ENCODE data around the gene GALNT12.

GALNT12 gene

DNA sequence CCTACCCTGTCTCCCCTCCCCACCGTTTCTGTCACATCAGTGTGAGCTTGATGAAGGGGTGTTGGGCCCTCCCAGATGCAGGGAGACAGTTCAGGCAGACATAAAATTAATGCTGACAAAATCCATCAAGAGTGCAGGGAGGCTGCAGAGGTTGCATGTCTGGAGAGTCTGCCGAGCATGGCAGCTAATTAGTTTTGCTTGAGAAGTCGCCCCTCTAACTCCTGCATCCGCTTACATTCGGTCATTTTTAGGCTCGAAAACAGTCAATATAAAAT is 44.9 kb downstream of the GALNT12 start:
- over 99% methylated on average over 6 of the region's 6 CpGs for WGBS
- H3K4me3 ChIP-seq (ENCODE audit: low read length): no peak overlapping the region

DNA sequence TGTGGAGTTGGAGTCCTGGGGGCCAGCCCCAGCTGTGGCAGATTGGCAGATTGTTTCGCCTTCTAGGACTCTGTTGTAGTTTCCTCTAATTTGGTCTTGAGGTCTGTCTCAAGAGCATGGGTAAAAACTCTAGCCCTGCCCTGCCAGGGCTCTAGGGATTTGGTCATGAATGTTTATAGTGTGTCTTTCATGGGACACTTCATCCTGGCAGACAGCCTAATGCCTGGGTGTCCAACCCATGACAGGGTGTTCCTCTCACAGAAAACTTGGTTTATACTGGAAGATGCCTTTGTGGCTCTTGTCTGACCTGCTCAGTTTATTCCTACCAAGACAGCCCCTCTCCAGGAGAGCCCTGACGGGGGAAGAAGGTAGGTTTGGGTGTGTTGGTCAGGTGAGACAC is 45.5 kb downstream of the GALNT12 start:
- H3K9me3 ChIP-seq (ENCODE audit: insufficient read depth, low read depth, low read length): no peaks in the 10 kb centered on the region
- no peaks in the 10 kb centered on the region for H3K36me3 ChIP-seq (ENCODE audit: insufficient read depth, low read length)
- no peak overlapping the region for H3K9ac ChIP-seq (ENCODE audit: low read depth, low read length)
- H3K4me3 ChIP-seq (ENCODE audit: low read length): no peak overlapping the region
- no peaks in the 10 kb centered on the region for H3K27me3 ChIP-seq (ENCODE audit: insufficient read depth, low read length)
- no peak overlapping the region for H3K27ac ChIP-seq (ENCODE audit: low read depth, low read length)
- peaks cover 5% of the 10 kb centered on the region; the same call in 1 of the 2 replicates for H3K4me1 ChIP-seq (ENCODE audit: insufficient read depth, low read length)
- 83% methylated on average over 2 of the region's 2 CpGs for WGBS

More for the DNA sequence above, 44.9 kb downstream of the GALNT12 start:
- H3K4me1 ChIP-seq (ENCODE audit: insufficient read depth, low read length): peaks cover 5% of the 10 kb centered on the region; the same call in 1 of the 2 replicates
- H3K27me3 ChIP-seq (ENCODE audit: insufficient read depth, low read length): no peaks in the 10 kb centered on the region
- H3K36me3 ChIP-seq (ENCODE audit: insufficient read depth, low read length): no peaks in the 10 kb centered on the region
- no peak overlapping the region for H3K27ac ChIP-seq (ENCODE audit: low read depth, low read length)
- H3K9me3 ChIP-seq (ENCODE audit: insufficient read depth, low read depth, low read length): no peaks in the 10 kb centered on the region
- H3K9ac ChIP-seq (ENCODE audit: low read depth, low read length): no peak overlapping the region

DNA sequence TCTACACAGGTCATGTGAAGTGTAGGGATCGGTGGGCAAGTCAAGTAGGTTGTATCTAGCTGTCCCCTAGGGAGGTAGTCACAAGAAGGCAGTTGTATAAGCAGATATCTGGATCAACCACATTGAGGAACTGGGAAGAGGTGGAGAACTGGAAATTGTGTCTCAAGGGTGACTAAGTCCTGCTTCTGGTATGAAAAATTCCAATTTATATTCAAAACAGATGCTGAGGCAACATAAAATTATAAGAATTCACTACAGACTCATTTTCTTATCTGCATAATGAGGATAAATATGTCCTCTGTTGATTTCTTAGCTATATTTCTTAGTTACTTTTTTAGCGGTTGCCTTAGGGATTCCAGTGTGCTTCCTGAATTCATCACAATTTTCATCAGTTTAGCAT is 46.8 kb downstream of the GALNT12 start:
- H3K27me3 ChIP-seq (ENCODE audit: insufficient read depth, low read length): no peaks in the 10 kb centered on the region
- H3K36me3 ChIP-seq (ENCODE audit: insufficient read depth, low read length): no peaks in the 10 kb centered on the region
- WGBS: 95% methylated on average over 2 of the region's 2 CpGs
- H3K9ac ChIP-seq (ENCODE audit: low read depth, low read length): no peak overlapping the region
- no peak overlapping the region for H3K27ac ChIP-seq (ENCODE audit: low read depth, low read length)
- H3K4me1 ChIP-seq (ENCODE audit: insufficient read depth, low read length): peaks cover 5% of the 10 kb centered on the region; the same call in 1 of the 2 replicates
- H3K4me3 ChIP-seq (ENCODE audit: low read length): no peak overlapping the region
- no peaks in the 10 kb centered on the region for H3K9me3 ChIP-seq (ENCODE audit: insufficient read depth, low read depth, low read length)

DNA sequence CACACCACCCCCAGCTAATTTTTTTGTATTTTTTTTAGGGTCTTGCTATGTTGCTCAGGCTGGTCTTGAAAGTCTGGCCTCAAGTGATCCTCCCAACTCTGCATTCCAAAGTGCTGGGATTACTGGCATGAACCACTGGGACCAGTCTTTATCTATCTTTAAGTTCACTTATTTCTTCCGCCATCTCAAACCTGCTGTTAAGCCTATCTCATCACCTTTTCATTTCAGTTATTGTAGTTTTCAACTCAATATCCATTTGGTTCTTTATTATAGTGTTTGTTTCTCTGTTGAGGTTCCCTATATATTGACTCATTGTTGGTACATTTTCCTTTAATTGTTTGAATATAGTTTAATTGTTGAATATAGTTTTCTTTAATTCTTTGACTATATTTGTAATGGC is 48.1 kb downstream of the GALNT12 start:
- no peaks in the 10 kb centered on the region for H3K36me3 ChIP-seq (ENCODE audit: insufficient read depth, low read length)
- no peaks in the 10 kb centered on the region for H3K9me3 ChIP-seq (ENCODE audit: insufficient read depth, low read depth, low read length)
- H3K4me1 ChIP-seq (ENCODE audit: insufficient read depth, low read length): peaks cover under 1% of the 10 kb centered on the region; the same call in 1 of the 2 replicates
- H3K27me3 ChIP-seq (ENCODE audit: insufficient read depth, low read length): no peaks in the 10 kb centered on the region
- 100% methylated on average over 1 of the region's 1 CpG for WGBS
- no peak overlapping the region for H3K9ac ChIP-seq (ENCODE audit: low read depth, low read length)
- no peak overlapping the region for H3K27ac ChIP-seq (ENCODE audit: low read depth, low read length)
- no peak overlapping the region for H3K4me3 ChIP-seq (ENCODE audit: low read length)

DNA sequence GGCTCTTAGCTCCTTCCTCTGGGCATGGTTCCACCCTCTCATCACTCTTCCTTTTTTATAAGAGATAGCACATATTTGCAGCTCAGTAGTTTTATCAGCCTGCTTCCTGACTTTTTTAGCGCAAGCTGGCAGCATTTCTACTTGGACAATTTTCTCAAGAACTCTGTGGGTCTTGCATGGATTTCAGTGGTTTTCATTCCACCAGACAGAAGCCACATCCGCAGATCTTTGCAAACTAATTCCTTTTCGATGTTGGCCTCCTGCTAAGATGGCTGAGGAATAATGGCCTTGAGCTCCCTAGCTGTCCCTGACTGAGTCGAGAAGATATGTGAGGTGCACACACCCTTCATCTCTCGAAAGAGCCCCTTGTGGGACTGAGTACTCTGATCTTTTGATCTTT is 49.5 kb downstream of the GALNT12 start:
- Histone ChIP-seq H3K9me3 (ENCODE audit: insufficient read depth, low read depth, low read length) (no peaks in the 10 kb centered on the region), H3K9ac (ENCODE audit: low read depth, low read length) (no peak overlapping the region), H3K4me3 (ENCODE audit: low read length) (no peak overlapping the region), H3K4me1 (ENCODE audit: insufficient read depth, low read length) (no peaks in the 10 kb centered on the region), H3K27ac (ENCODE audit: low read depth, low read length) (no peak overlapping the region), H3K27me3 (ENCODE audit: insufficient read depth, low read length) (no peaks in the 10 kb centered on the region), H3K36me3 (ENCODE audit: insufficient read depth, low read length) (no peaks in the 10 kb centered on the region)
- 93% methylated on average over 5 of the region's 5 CpGs for WGBS

DNA sequence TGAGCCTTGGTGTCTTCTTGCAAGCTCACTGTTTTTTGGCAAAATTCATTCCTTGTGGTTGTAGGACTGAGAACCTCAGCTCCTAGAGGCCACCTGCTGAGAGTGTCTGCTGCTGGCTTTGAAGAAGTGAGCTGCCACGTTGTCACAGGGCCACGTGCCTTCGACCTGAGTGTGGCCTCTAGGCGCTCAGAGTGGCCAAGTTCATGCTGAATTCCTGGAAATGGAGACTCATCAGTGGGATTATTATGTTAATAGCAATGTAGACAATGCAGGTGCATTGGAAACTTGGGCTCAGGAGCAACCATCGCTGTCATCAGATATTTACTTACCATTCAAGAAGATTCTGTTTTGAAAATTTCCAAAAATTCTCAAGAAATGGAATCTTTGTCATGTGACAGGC is 52.5 kb downstream of the GALNT12 start:
- H3K9ac ChIP-seq (ENCODE audit: low read depth, low read length): no peak overlapping the region
- no peak overlapping the region for H3K27ac ChIP-seq (ENCODE audit: low read depth, low read length)
- no peaks in the 10 kb centered on the region for H3K36me3 ChIP-seq (ENCODE audit: insufficient read depth, low read length)
- H3K9me3 ChIP-seq (ENCODE audit: insufficient read depth, low read depth, low read length): no peaks in the 10 kb centered on the region
- no peaks in the 10 kb centered on the region for H3K4me1 ChIP-seq (ENCODE audit: insufficient read depth, low read length)
- no peaks in the 10 kb centered on the region for H3K27me3 ChIP-seq (ENCODE audit: insufficient read depth, low read length)
- H3K4me3 ChIP-seq (ENCODE audit: low read length): no peak overlapping the region
- 82% methylated on average over 5 of the region's 5 CpGs for WGBS

DNA sequence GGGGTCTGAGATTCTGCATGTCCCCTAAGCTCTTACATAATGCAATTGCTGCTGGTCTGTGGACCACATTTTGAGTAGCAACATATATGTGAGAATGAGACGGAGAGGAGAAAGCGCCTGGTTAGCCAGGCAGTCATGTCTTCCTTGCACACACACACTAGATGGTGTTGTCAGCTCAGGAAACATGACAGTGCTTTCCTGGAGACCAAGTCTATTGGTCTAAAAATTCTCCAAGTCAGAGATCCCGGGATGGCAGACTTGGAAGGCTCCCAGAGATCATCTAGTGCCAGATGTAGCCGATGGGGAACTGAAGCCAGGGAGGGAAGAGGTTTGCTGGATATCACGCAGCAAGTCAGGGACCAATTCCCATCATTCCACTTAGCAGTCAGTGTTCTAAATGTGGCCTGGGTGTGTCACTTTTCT is 53.4 kb downstream of the GALNT12 start:
- no peaks in the 10 kb centered on the region for H3K27me3 ChIP-seq (ENCODE audit: insufficient read depth, low read length)
- H3K4me3 ChIP-seq (ENCODE audit: low read length): no peak overlapping the region
- H3K4me1 ChIP-seq (ENCODE audit: insufficient read depth, low read length): no peaks in the 10 kb centered on the region
- H3K36me3 ChIP-seq (ENCODE audit: insufficient read depth, low read length): no peaks in the 10 kb centered on the region
- 83% methylated on average over 5 of the region's 5 CpGs for WGBS
- no peak overlapping the region for H3K9ac ChIP-seq (ENCODE audit: low read depth, low read length)
- H3K27ac ChIP-seq (ENCODE audit: low read depth, low read length): no peak overlapping the region
- H3K9me3 ChIP-seq (ENCODE audit: insufficient read depth, low read depth, low read length): no peaks in the 10 kb centered on the region

DNA sequence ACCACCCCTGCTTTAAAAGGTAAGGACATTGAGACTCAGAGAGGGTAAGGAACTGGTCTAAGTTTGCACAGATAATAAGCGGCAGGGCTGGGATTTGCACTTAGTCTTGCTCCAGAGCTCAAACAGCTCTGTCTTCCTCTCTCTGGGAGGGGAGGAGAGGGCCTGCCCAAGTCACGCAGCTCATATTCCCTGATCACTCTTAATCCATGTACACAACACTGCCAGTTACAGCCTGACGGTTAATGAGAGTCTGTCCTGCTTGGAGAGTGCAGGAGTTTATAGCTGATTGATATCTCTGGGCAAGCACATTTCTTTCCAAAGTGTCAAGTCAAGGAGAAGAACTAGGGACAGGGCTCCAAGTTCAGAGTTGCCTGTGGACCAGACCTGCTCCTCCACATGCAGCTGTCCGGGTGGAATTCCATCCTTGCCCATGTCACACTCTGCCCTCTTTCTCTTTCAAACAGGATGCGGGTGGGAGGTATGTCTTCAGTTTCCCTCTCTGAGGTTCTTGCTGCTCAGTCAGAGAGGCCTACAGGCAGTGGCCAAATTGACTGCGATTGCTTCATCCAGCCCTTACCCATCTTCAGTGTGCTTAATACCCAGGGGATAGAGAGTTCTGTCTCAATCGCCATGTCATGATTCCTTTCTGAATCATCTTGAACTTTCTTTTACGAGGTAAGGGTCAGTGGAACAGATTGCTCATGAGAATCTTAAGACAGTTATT is 54.5 kb downstream of the GALNT12 start:
- no peaks in the 10 kb centered on the region for H3K4me1 ChIP-seq (ENCODE audit: insufficient read depth, low read length)
- no peaks in the 10 kb centered on the region for H3K36me3 ChIP-seq (ENCODE audit: insufficient read depth, low read length)
- H3K9ac ChIP-seq (ENCODE audit: low read depth, low read length): no peak overlapping the region
- no peaks in the 10 kb centered on the region for H3K27me3 ChIP-seq (ENCODE audit: insufficient read depth, low read length)
- H3K4me3 ChIP-seq (ENCODE audit: low read length): no peak overlapping the region
- no peaks in the 10 kb centered on the region for H3K9me3 ChIP-seq (ENCODE audit: insufficient read depth, low read depth, low read length)
- 89% methylated on average over 7 of the region's 8 CpGs for WGBS
- H3K27ac ChIP-seq (ENCODE audit: low read depth, low read length): no peak overlapping the region

DNA sequence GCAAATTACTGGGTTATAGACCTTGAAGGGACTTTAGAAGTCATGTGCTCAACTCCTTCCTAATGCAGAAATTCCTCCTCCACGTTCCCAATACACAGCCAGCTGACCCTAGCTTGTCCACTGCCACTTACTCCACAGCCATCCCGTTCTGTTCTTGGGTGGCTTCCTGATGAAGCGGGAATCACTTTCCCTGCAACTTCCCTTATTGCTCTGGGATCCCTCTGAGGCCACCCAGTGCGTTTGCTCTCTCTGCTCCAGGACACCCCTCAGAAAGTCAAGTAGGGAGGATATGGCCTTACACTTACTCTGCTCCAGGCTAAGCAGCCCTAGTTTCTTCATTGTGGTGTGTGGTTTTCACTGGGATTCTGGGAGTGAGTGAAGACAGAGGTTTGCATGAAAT is 55.5 kb downstream of the GALNT12 start:
- Histone ChIP-seq H3K27me3 (ENCODE audit: insufficient read depth, low read length) (no peaks in the 10 kb centered on the region), H3K4me1 (ENCODE audit: insufficient read depth, low read length) (no peaks in the 10 kb centered on the region), H3K9me3 (ENCODE audit: insufficient read depth, low read depth, low read length) (no peaks in the 10 kb centered on the region), H3K27ac (ENCODE audit: low read depth, low read length) (no peak overlapping the region), H3K36me3 (ENCODE audit: insufficient read depth, low read length) (no peaks in the 10 kb centered on the region), H3K9ac (ENCODE audit: low read depth, low read length) (no peak overlapping the region), H3K4me3 (ENCODE audit: low read length) (no peak overlapping the region)
- WGBS: 86% methylated on average over 4 of the region's 4 CpGs

DNA sequence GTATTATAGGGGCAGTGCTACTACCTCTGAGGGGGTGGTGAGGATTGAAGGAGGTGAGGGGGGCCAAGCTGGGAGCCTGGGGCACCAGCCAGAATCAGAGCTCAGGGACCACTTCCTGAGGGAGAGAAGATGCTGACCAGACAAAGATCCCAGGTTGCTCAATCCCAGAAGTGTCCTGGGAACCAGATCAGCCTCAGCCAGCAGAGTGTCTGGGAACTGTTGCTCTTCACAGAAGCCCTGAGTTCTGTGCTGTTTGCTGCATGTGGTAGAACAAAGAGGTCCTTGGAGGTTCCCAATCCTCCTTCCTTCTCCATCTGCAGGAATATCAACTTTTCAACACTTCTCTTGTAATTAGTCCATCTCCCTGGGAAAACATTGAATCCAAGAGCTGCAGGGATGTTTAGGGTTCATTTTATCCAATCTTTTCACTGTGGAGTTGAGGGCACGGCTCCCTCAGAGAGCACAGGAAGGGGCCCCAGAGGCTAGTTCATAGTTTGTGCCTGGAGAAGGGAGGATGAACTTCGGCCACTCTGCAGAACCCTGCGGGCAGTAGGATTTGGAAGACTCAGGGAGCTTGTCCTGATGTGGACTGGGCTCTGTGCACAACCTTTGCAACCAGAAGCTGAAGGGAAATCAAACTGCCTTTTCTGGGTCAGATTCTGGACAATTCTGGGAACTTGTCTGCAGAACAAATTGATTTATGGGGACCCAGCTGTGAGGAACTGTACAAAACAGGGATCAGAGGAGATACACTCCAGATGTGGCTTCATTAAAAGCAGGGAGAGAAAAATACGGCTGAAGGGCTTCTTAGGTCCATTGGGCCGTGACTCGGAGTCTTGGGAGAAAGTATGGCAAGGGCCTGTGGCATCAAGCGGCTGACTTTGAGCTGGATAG is 57.1 kb downstream of the GALNT12 start:
- H3K36me3 ChIP-seq (ENCODE audit: insufficient read depth, low read length): no peaks in the 10 kb centered on the region
- no peak overlapping the region for H3K9ac ChIP-seq (ENCODE audit: low read depth, low read length)
- H3K4me1 ChIP-seq (ENCODE audit: insufficient read depth, low read length): no peaks in the 10 kb centered on the region
- H3K4me3 ChIP-seq (ENCODE audit: low read length): no peak overlapping the region
- WGBS: 93% methylated on average over 7 of the region's 7 CpGs
- H3K9me3 ChIP-seq (ENCODE audit: insufficient read depth, low read depth, low read length): no peaks in the 10 kb centered on the region
- no peaks in the 10 kb centered on the region for H3K27me3 ChIP-seq (ENCODE audit: insufficient read depth, low read length)
- no peak overlapping the region for H3K27ac ChIP-seq (ENCODE audit: low read depth, low read length)

DNA sequence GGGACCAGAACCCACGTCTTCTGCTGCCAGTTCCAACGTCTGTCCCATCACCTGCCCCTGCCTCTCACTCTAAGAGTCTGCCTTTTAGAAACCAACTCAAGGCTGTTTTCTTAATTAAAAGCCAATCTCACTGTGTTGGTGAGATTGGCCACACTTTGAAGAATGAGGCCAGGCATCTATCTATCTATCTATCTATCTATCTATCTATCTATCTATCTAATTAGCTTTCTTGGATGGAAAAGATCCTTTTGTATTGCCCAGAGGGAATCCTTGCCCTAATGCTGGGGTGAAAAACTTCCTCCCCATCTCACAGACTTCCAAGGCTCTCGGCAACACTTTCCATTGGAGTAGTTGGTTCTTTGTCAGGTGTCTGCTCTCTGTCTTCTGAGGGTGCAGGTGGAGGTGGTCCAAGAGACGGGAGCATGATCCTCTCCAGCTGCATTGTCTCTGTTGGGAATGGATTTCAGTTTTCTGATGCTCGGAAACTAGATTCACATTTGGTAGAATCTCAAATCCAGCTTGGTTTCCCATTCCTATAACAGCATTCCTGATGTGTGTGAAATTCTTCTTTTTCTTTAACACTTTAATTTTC is 57.9 kb downstream of the GALNT12 start:
- Histone ChIP-seq H3K9ac (ENCODE audit: low read depth, low read length) (no peak overlapping the region), H3K27ac (ENCODE audit: low read depth, low read length) (no peak overlapping the region), H3K9me3 (ENCODE audit: insufficient read depth, low read depth, low read length) (no peaks in the 10 kb centered on the region), H3K27me3 (ENCODE audit: insufficient read depth, low read length) (no peaks in the 10 kb centered on the region), H3K4me1 (ENCODE audit: insufficient read depth, low read length) (no peaks in the 10 kb centered on the region), H3K36me3 (ENCODE audit: insufficient read depth, low read length) (no peaks in the 10 kb centered on the region), H3K4me3 (ENCODE audit: low read length) (no peak overlapping the region)
- 91% methylated on average over 5 of the region's 5 CpGs for WGBS

Measured in HUES64 (cell line).